ENCODE data around the gene MRPL24. TPM values are rescaled to one million over a fixed set of nuclear protein-coding genes. Genes with fewer than 3 reads are reported as not detected.
A peak's percentile ranks its signal among the peaks of the same experiment; 100 is the strongest.

MRPL24 gene
- polyA plus RNA-seq, 2 of the 4 experiments (the other 2 are of a cell fraction): 170 to 198 TPM

DNA sequence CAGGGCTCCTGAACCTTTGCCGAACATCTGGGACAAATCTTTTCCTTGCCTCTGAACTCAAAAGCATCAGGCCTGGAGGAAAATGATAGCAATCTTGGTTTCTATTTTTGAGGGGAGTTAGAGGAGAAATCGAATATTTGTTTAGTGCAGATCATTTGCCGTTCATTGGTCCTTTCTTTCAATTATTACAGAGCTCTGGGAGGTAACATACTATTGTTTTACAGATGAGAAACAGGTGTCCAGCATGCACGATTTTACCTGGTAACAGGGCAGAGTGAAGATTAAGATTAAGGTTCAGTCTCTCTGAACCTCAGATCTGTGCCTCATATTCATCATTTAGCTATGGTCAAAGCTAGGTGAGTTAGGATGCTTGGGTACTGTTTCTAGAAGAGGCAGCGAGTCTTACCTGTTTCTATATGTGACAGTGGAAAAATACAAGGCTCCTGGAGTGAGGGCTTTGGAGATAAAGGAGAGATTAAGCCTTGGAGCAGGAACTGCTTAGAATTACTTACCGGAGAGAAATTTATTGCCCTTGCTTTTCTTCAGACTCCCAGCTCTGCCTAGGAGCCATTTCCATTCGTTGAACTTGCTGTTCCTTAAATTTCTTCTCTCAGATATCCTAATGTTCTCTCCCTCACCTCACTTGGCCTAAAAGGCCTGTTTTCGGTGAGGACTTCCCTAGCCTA, 27.9 kb upstream of the MRPL24 start:
- ChIA-PET POLR2A (interaction anchor here (0.6 to 3.9 kb wide), 4 partner anchors 17 to 40 kb away, joined by 6 to 43 read pairs (median 7); partner anchors contain the start of genes HDGF, ISG20L2, METTL25B and MRPL24), CTCF (interaction anchor here (0.6 to 13.3 kb wide), 11 partner anchors 17 to 159 kb away, joined by 3 to 130 read pairs (median 5); partner anchors contain the start of genes HDGF, ISG20L2, METTL25B and MRPL24)
- no peak for FAIRE-seq
- no peak for DNase-seq (ENCODE audit: low read depth in 1 of 2, low spot score in 1 of 2)
- H3K4me1 ChIP-seq: peaks cover 24% of the 10 kb centered on the region
- H3K27ac ChIP-seq: peak overlapping the region; percentile 91 to 94
- ATAC-seq: no peak
- peak overlapping the region; percentile 97 for H3K4me2 ChIP-seq
- H3K9me3 ChIP-seq: no peaks in the 10 kb centered on the region
- WGBS (ENCODE audit: missing lambda C conversion rate): 37% methylated on average over 8 of the region's 8 CpGs
- TF ChIP-seq ZSCAN20 (CRISPR knock-in tag; IDR thresholded peaks at IDR 0.05) (no peak), KDM1A (IDR thresholded peaks at IDR 0.05; ENCODE audit: low read depth) (no peak), ZNF302 (CRISPR knock-in tag; IDR thresholded peaks at IDR 0.05) (no peak), POLR2AphosphoS2 (conservative IDR thresholded peaks at IDR 0.05; ENCODE audit: low read length) (no peak), EP300 (IDR thresholded peaks at IDR 0.05) (no peak), JUN (IDR thresholded peaks at IDR 0.05) (no peak), MAZ (IDR thresholded peaks at IDR 0.05; ENCODE audit: borderline replicate concordance, low read depth, low read length) (no peak)
- H3K4me3 ChIP-seq: peak overlapping the region; percentile 83

DNA sequence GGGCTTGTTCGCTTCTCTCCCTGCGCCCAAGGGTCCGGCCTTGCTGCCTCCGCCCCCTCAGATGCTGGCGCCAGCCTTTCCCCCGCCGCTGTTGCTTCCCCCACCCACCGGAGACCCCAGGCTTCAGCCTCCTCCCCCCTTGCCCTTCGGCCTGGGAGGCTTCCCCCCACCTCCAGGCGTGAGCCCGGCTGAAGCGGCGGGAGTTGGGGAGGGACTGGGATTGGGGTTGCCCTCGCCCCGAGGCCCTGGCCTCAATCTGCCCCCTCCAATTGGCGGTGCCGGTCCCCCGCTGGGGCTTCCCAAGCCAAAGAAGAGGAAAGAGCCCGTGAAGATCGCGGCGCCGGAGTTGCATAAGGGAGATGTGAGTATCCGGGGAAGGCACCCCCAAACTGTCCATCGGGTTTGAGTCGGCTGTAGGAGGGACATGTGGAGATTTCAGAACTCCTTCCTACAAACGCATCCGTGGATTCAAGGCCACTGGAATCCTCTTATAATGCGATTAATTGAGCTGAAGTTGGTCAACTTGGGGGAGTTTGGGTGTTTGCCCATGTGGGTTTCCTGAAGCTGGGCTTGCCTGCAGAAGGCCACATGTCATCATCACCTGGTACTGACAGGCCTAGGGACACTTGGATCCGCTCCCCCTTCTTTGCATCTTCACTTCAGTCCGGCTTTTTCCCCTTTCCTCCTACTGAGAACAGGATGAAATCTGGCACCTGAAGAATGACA, 27.2 kb upstream of the MRPL24 start:
- POLR2A ChIA-PET: interaction anchor here (1.0 to 3.9 kb wide), 9 partner anchors 12 to 92 kb away, joined by 3 to 44 read pairs (median 7); partner anchors contain the start of genes HDGF, ISG20L2, METTL25B and MRPL24
- H3K4me1 ChIP-seq: peaks cover 24% of the 10 kb centered on the region
- no peaks in the 10 kb centered on the region for H3K9me3 ChIP-seq
- TF ChIP-seq PHF8 (IDR thresholded peaks at IDR 0.05; ENCODE audit: borderline replicate concordance, low read depth) (no peak), CBX2 (IDR thresholded peaks at IDR 0.05; ENCODE audit: borderline replicate concordance, low read depth) (no peak), JUN (IDR thresholded peaks at IDR 0.05) (no peak), FOXS1 (CRISPR knock-in tag; IDR thresholded peaks at IDR 0.05) (no peak), BCL3 (IDR thresholded peaks at IDR 0.05) (0 out of 3 replicates have a peak, but pooled peaks have one; percentile 9)
- TF ChIP-seq, protein P1, sequence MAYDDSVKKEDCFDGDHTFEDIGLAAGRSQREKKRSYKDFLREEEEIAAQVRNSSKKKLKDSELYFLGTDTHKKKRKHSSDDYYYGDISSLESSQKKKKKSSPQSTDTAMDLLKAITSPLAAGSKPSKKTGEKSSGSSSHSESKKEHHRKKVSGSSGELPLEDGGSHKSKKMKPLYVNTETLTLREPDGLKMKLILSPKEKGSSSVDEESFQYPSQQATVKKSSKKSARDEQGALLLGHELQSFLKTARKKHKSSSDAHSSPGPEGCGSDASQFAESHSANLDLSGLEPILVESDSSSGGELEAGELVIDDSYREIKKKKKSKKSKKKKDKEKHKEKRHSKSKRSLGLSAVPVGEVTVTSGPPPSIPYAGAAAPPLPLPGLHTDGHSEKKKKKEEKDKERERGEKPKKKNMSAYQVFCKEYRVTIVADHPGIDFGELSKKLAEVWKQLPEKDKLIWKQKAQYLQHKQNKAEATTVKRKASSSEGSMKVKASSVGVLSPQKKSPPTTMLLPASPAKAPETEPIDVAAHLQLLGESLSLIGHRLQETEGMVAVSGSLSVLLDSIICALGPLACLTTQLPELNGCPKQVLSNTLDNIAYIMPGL (CRISPR knock-in tag; IDR thresholded peaks at IDR 0.05; ENCODE audit: borderline replicate concordance): no peak
- TF ChIP-seq, protein P2, sequence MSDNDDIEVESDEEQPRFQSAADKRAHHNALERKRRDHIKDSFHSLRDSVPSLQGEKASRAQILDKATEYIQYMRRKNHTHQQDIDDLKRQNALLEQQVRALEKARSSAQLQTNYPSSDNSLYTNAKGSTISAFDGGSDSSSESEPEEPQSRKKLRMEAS (IDR thresholded peaks at IDR 0.05): no peak; the same call in 1 of the 2 replicates
- TF ChIP-seq, protein P3, sequence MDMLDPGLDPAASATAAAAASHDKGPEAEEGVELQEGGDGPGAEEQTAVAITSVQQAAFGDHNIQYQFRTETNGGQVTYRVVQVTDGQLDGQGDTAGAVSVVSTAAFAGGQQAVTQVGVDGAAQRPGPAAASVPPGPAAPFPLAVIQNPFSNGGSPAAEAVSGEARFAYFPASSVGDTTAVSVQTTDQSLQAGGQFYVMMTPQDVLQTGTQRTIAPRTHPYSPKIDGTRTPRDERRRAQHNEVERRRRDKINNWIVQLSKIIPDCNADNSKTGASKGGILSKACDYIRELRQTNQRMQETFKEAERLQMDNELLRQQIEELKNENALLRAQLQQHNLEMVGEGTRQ (IDR thresholded peaks at IDR 0.05): 0 out of 2 replicates have a peak, but pooled peaks have one; percentile 7
- peak; percentile 10 to 35 for ATAC-seq
- H3K4me3 ChIP-seq: peak overlapping the region; percentile 83
- CTCF ChIA-PET: interaction anchor here (0.6 to 13.3 kb wide), 12 partner anchors 16 to 122 kb away, joined by 3 to 130 read pairs (median 5); partner anchors contain the start of genes HDGF, ISG20L2, METTL25B and MRPL24
- under 1% methylated on average over 14 of the region's 31 CpGs for WGBS (ENCODE audit: missing lambda C conversion rate)
- no peak for FAIRE-seq
- peak overlapping the region; percentile 97 for H3K4me2 ChIP-seq
- peak in 1 of 2 experiments; percentile 14 for DNase-seq (ENCODE audit: low read depth in 1 of 2, low spot score in 1 of 2)
- peak overlapping the region; percentile 91 to 94 for H3K27ac ChIP-seq

All from A549 (cell line).